Panc1 (cell line): ENCODE results near the gene KCNQ1. TPM values are rescaled to one million over a fixed set of nuclear protein-coding genes. Genes with fewer than 3 reads are reported as not detected.

Experiments
- ATAC-seq: fragments of 200-7000 bp; cut with Tn5 transposase; 2 replicates; pipeline ENCODE4 v1.9.1; 2020; ENCODE audit warnings: mild to moderate bottlenecking, moderate library complexity
- BruUV-seq: library from RNA; stranded (reverse); fragments of 400-500 nt; replicated peaks from 2 replicates; lab custom pipeline; 2021; lab: Mats Ljungman, UMichigan
- CTCF ChIA-PET: fragments of 300-600 bp; sonication (Branson Sonifier 250); formaldehyde crosslinking; loops from one replicate; lab custom pipeline; 2022; ENCODE audit warnings: antibody characterized with exemption; lab: Charles Lee
- POLR2A ChIA-PET: fragments of 300-600 bp; sonication (Branson Sonifier 250); formaldehyde crosslinking; loops from one replicate; lab custom pipeline; 2022; ENCODE audit warnings: antibody characterized with exemption; lab: Charles Lee
- DNase-seq: peaks from one replicate; pipeline ENCODE4 v3.0.0-alpha.2; 2010; ENCODE audit warnings: low read depth, low spot score
- H3K27ac ChIP-seq: 2 replicates; pipeline ENCODE4 v1.5.1; 2011; ENCODE audit warnings: mild to moderate bottlenecking, low read length, inconsistent platforms
- H3K27me3 ChIP-seq: fragments of 200-500 bp; sonication (Bioruptor generic); 2 replicates; pipeline ENCODE4 v1.6.0; 2014; ENCODE audit warnings: low read length, inconsistent platforms; ENCODE audit not compliant: control insufficient read depth, insufficient read depth
- H3K36me3 ChIP-seq: fragments of 200-500 bp; sonication (Bioruptor generic); 2 replicates; pipeline ENCODE4 v1.5.1; 2014; ENCODE audit warnings: inconsistent platforms, mild to moderate bottlenecking, low read length, moderate library complexity; ENCODE audit not compliant: control insufficient read depth, insufficient read depth
- H3K4me1 ChIP-seq: 2 replicates; pipeline ENCODE4 v1.5.1; 2011; ENCODE audit warnings: inconsistent platforms, mild to moderate bottlenecking, low read length, moderate library complexity; ENCODE audit not compliant: control insufficient read depth, insufficient read depth
- H3K4me3 ChIP-seq, 2 experiments: 2 replicates each; pipeline ENCODE4 v1.5.1; 2011 to 2012; ENCODE audit warnings: low read depth in 2 of 2, low read length in 2 of 2, mild to moderate bottlenecking in 2 of 2, inconsistent platforms in 1 of 2, moderate library complexity in 1 of 2
- H3K9me3 ChIP-seq: fragments of 200-500 bp; sonication (Bioruptor generic); 2 replicates; pipeline ENCODE4 v1.5.1; 2014; ENCODE audit warnings: low read depth, mild to moderate bottlenecking, inconsistent platforms, low read length, moderate library complexity; ENCODE audit not compliant: control insufficient read depth, insufficient read depth
- CTCF ChIP-seq: fragments of 450-650 bp; IDR thresholded peaks from 2 replicates; pipeline ENCODE4 v1.5.1; 2017; ENCODE audit warnings: mild to moderate bottlenecking
- POLR2AphosphoS5 ChIP-seq: IDR thresholded peaks from 2 replicates; pipeline ENCODE4 v1.6.1; 2012; ENCODE audit warnings: mild to moderate bottlenecking, low read depth, low read length, moderate library complexity
- REST ChIP-seq, 2 experiments: IDR thresholded peaks; 2 replicates each; pipeline ENCODE4 v1.6.1; 2011 to 2012; ENCODE audit warnings: low read depth in 2 of 2, control low read depth in 1 of 2, low read length in 1 of 2, mild to moderate bottlenecking in 1 of 2, moderate library complexity in 1 of 2; ENCODE audit not compliant: insufficient read depth in 1 of 2
- SIN3A ChIP-seq: IDR thresholded peaks from 2 replicates; pipeline ENCODE4 v1.6.1; 2012; ENCODE audit warnings: low read depth, mild to moderate bottlenecking, low read length, moderate library complexity, borderline replicate concordance; ENCODE audit not compliant: insufficient read depth
- TCF7L2 ChIP-seq: IDR thresholded peaks from 2 replicates; pipeline ENCODE4 v1.6.1; 2011; ENCODE audit warnings: mild to moderate bottlenecking, low read depth, low read length, inconsistent platforms
- in situ Hi-C: cut with HindIII; loops from 2 replicates; pipeline ENCODE4 v1.10.0; 2016; ENCODE audit warnings: low sequenced_read_pairs, low pct_unique_long_range_greater_than_20kb
- intact Hi-C: fragments of 100-400 bp; cut with micrococcal nuclease; formaldehyde crosslinking; loops from one replicate; pipeline ENCODE4 v1.10.0; 2022; ENCODE audit not compliant: unreplicated experiment
- total RNA-seq: library from RNA; stranded (reverse); gene quantifications from one replicate; pipeline ENCODE4 v1.2.1, GENCODE V29; 2021; ENCODE audit not compliant: unreplicated experiment

The KCNQ1 gene
- total RNA-seq, 1 experiment from 2014 or later = 1.0 TPM

- Histone ChIP-seq H3K36me3 (no peaks in the 10 kb centered on the region), H3K27ac (no peak overlapping the region), H3K4me1 (no peaks in the 10 kb centered on the region), H3K4me3 (no peak overlapping the region), H3K27me3 (no peaks in the 10 kb centered on the region), H3K9me3 (no peaks in the 10 kb centered on the region)
- TF ChIP-seq TCF7L2 (no peak), SIN3A (no peak), POLR2AphosphoS5 (no peak)
- no TSS peak for BruUV-seq
- ATAC-seq (no peak), DNase-seq (no peak)
- intact Hi-C loops (no loop called here), in situ Hi-C loops (no loop called here)
- CTCF ChIA-PET = no interaction called here
- POLR2A ChIA-PET = no interaction called here
Measured at GRCh38 chr11:2564588-2565425, 120.0 kb downstream of the KCNQ1 start.

- no peak for ATAC-seq
- CTCF ChIA-PET = no interaction called here
Measured at GRCh38 chr11:2565447-2566222, 120.8 kb downstream of the KCNQ1 start.

More at GRCh38 chr11:2565447-2566222, 120.8 kb downstream of the KCNQ1 start:
- TF ChIP-seq CTCF (no peak), TCF7L2 (no peak), SIN3A (no peak), REST (IDR thresholded peaks at IDR 0.05; ENCODE audit: insufficient read depth in 1 of 2, low read depth in 2 of 2, low read length in 1 of 2) (no peak), POLR2AphosphoS5 (no peak)
- Histone ChIP-seq H3K9me3 (no peaks in the 10 kb centered on the region), H3K4me1 (no peaks in the 10 kb centered on the region), H3K27me3 (no peaks in the 10 kb centered on the region), H3K27ac (no peak overlapping the region), H3K4me3 (no peak overlapping the region), H3K36me3 (no peaks in the 10 kb centered on the region)
- in situ Hi-C loops (no loop called here), intact Hi-C loops (no loop called here)
- POLR2A ChIA-PET = no interaction called here
- no TSS peak for BruUV-seq
- DNase-seq = no peak
